ENCODE measurements around the gene AUNIP. TPM values are rescaled to one million over a fixed set of nuclear protein-coding genes. Genes with fewer than 3 reads are reported as not detected.

Gene AUNIP
- total and polyA plus RNA-seq, 2 donors (not counting 3 experiments of a cell fraction or from before 2014, with no cell fraction given) = 1.8 to 4.5 TPM

GRCh38 chr1:25908161-25908560 is 48.9 kb upstream of the AUNIP start:
- no peaks in the 10 kb centered on the region for H3K9me1 ChIP-seq (replicated peaks; ENCODE audit: control insufficient read depth, extremely low read depth, insufficient read depth, low read length)
- intact Hi-C loops (cut with micrococcal nuclease) (loop anchor here (10.0 kb wide), 1 partner anchor 247 kb away; the partner anchor contains the start of gene FAM110D), dilution Hi-C loops (cut with MboI; ENCODE audit: extremely low pct_ligation_motif_present, low sequenced_read_pairs) (no loop called here)
- H3K4me2 ChIP-seq (ENCODE audit: insufficient read depth, low read length) = no peak overlapping the region
- H3K27me3 ChIP-seq (ENCODE audit: control insufficient read depth in 2 of 2, insufficient read depth in 2 of 2, low read length in 2 of 2) = peaks cover 3 to 4% of the 10 kb centered on the region in 2 experiments
- no peak overlapping the region for H3K9ac ChIP-seq (replicated peaks; ENCODE audit: extremely low read depth, insufficient read depth, low read length)
- FAIRE-seq = no peak
- no peak overlapping the region for H3K4me3 ChIP-seq (replicated peaks in 1 of 3; ENCODE audit: insufficient read depth in 1 of 3, low read depth in 1 of 3, low read length in 3 of 3)
- peaks cover 16% of the 10 kb centered on the region for H3K4me1 ChIP-seq (ENCODE audit: control insufficient read depth, extremely low read depth, insufficient read depth, low read length)
- ChIA-PET POLR2A (no interaction called here), CTCF (interaction anchor here (1.1 to 1.3 kb wide), 3 partner anchors 12 to 89 kb away, joined by 3 to 8 read pairs (median 6); partner anchors contain the start of gene PAFAH2)
- H3K36me3 ChIP-seq (ENCODE audit: control insufficient read depth in 2 of 2, extremely low read depth in 1 of 2, insufficient read depth in 2 of 2, low read length in 2 of 2) = peaks cover 0 to 4% of the 10 kb centered on the region in 2 experiments
- H3K79me2 ChIP-seq (ENCODE audit: control insufficient read depth, insufficient read depth, low read length) = peaks cover 21% of the 10 kb centered on the region
- H2AFZ ChIP-seq (ENCODE audit: low read depth, low read length) = no peak overlapping the region
- H4K20me1 ChIP-seq (replicated peaks; ENCODE audit: control insufficient read depth, extremely low read depth, insufficient read depth, low read length) = no peaks in the 10 kb centered on the region
- no peak overlapping the region for H3K27ac ChIP-seq (ENCODE audit: insufficient read depth, low read depth, low read length)
- no peak for DNase-seq (ENCODE audit: low read depth, low spot score)
- no TSS peak for BruUV-seq (replicated peaks)
- no peak for TF ChIP-seq CTCF (IDR thresholded peaks at IDR 0.05; ENCODE audit: extremely low read depth in 1 of 2, insufficient read depth in 1 of 2, low read depth in 1 of 2, low read length in 2 of 2)
- no peak for TF ChIP-seq POLR2A (IDR thresholded peaks at IDR 0.05; ENCODE audit: low read depth, low read length)
- TF ChIP-seq JUN (IDR thresholded peaks at IDR 0.05; ENCODE audit: borderline replicate concordance, insufficient read depth, insufficient read length, low read depth) = no peak
- TF ChIP-seq MAX (IDR thresholded peaks at IDR 0.05; ENCODE audit: insufficient read depth, insufficient read length) = no peak
- no peak for TF ChIP-seq EZH2 (IDR thresholded peaks at IDR 0.05; ENCODE audit: borderline replicate concordance, low read depth, low read length, severe bottlenecking)
- no peak for TF ChIP-seq GATA2 (IDR thresholded peaks at IDR 0.05; ENCODE audit: insufficient read depth, insufficient read length, low read depth, low read length)
- TF ChIP-seq FOS (IDR thresholded peaks at IDR 0.05; ENCODE audit: borderline replicate concordance, insufficient read depth, low read length) = no peak
- no peak for TF ChIP-seq POLR2AphosphoS5 (IDR thresholded peaks at IDR 0.05; ENCODE audit: insufficient read depth, low read depth, low read length)
- no peak for TF ChIP-seq MYC (IDR thresholded peaks at IDR 0.05; ENCODE audit: low read depth, low read length)
- H3K9me3 ChIP-seq (replicated peaks; ENCODE audit: control insufficient read depth, insufficient read depth, low read length) = no peaks in the 10 kb centered on the region
